Glutamatergic neuron (in vitro differentiated cells): ENCODE results near the gene CD164. TPM values are rescaled to one million over a fixed set of nuclear protein-coding genes. Genes with fewer than 3 reads are reported as not detected.

Experiments
- DNase-seq: peaks from one replicate; pipeline ENCODE4 v3.0.0; 2022
- H3K27ac Mint-ChIP-seq: one replicate; pipeline ENCODE4 v1.8.0; 2020; ENCODE audit warnings: mild to moderate bottlenecking, mixed read lengths, inconsistent platforms; ENCODE audit not compliant: unreplicated experiment
- H3K27me3 Mint-ChIP-seq: one replicate; pipeline ENCODE4 v1.8.0; 2020; ENCODE audit warnings: mild to moderate bottlenecking, moderate library complexity, mixed read lengths, inconsistent platforms; ENCODE audit not compliant: unreplicated experiment
- H3K36me3 Mint-ChIP-seq: one replicate; pipeline ENCODE4 v1.8.0; 2020; ENCODE audit warnings: mild to moderate bottlenecking, mixed read lengths, inconsistent platforms; ENCODE audit not compliant: unreplicated experiment
- H3K4me1 Mint-ChIP-seq: one replicate; pipeline ENCODE4 v1.8.0; 2020; ENCODE audit warnings: mild to moderate bottlenecking, low read depth, mixed read lengths, inconsistent platforms; ENCODE audit not compliant: unreplicated experiment
- H3K4me3 Mint-ChIP-seq: one replicate; pipeline ENCODE4 v1.8.0; 2020; ENCODE audit warnings: mild to moderate bottlenecking, mixed read lengths, inconsistent platforms; ENCODE audit not compliant: unreplicated experiment
- H3K9me3 Mint-ChIP-seq: one replicate; pipeline ENCODE4 v1.8.0; 2020; ENCODE audit warnings: mild to moderate bottlenecking, moderate library complexity, mixed read lengths, inconsistent platforms; ENCODE audit not compliant: unreplicated experiment
- total RNA-seq: library from RNA; stranded (reverse); fragmentation: NEBNext Ultra II Directional; extraction: Animal tissue kit (Norgen Biotek cat#: 25700); gene quantifications from one replicate; pipeline ENCODE4 v1.2.1, GENCODE V29; 2021; ENCODE audit not compliant: unreplicated experiment
- TF ChIP-seq, protein P1 (sequence below): fragments of 200-600 bp; sonication (generic); IDR thresholded peaks from one replicate; pipeline ENCODE4 v1.5.0; 2021; ENCODE audit not compliant: partially characterized antibody, unreplicated experiment

CD164 gene
- total RNA-seq, 1 donor from 2014 or later: 45.5 TPM

DNA sequence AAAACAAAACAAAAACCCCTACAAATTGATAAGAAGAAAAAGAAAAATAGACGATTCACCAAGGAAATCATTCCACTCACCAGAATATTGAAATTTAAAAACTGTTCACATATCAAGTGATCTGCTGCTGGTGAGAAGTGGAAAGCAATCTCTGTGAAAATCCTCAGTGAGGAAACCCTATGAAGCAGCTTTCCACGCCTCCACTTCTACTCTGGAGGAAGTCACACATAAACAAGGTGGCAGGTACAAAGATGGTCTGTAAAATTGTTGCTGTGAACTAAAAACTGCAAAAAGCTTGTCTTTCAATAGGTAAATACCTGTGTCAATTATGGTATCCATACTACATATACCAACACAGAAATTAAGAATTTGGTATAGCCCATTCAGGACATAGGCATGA is 18.5 kb downstream of the CD164 start:
- TF ChIP-seq, protein P1, sequence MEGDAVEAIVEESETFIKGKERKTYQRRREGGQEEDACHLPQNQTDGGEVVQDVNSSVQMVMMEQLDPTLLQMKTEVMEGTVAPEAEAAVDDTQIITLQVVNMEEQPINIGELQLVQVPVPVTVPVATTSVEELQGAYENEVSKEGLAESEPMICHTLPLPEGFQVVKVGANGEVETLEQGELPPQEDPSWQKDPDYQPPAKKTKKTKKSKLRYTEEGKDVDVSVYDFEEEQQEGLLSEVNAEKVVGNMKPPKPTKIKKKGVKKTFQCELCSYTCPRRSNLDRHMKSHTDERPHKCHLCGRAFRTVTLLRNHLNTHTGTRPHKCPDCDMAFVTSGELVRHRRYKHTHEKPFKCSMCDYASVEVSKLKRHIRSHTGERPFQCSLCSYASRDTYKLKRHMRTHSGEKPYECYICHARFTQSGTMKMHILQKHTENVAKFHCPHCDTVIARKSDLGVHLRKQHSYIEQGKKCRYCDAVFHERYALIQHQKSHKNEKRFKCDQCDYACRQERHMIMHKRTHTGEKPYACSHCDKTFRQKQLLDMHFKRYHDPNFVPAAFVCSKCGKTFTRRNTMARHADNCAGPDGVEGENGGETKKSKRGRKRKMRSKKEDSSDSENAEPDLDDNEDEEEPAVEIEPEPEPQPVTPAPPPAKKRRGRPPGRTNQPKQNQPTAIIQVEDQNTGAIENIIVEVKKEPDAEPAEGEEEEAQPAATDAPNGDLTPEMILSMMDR: no peak
- Mint-ChIP-seq H3K27me3 (peaks cover 2% of the 10 kb centered on the region), H3K4me1 (no peaks in the 10 kb centered on the region), H3K36me3 (peaks cover 14% of the 10 kb centered on the region), H3K4me3 (no peak overlapping the region), H3K27ac (no peak overlapping the region), H3K9me3 (peaks cover 5% of the 10 kb centered on the region)
- no peak for DNase-seq

DNA sequence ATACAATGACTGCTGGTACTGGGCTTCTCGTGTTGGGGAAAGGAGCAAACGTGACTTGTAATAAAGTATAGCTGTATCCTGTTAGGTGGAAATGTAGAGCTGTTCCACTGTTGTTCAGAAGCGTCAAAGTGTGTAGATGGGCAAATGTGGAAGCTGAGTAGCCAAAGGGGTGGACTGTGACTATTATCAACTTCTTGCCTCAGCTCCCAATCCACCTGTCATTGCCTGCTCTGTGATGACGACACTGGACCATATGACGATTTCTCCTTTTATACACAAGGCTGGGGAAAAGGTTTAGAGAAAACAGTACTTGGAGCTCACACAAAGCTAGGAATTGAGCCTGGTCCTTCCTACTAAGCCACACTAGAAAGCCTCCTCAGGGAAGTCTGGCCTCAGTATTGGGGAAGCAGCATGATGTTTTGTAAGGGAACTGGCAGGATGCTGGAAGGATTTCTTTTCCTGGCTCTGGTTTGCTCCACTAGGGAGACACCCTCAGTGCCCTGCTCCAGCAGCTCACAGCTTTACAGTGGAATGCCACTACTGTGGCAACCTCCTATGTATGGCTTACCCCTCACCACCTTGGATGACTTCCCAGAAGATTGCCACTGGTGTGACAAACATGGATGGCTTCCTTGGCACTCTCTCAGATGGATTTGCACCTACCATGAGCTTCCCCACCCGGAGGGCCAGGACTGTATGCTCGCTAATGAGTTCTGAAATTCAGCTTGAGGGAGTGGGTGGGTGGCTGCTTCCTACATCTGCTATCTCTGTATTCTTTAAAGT is 20.0 kb downstream of the CD164 start:
- DNase-seq: no peak
- Mint-ChIP-seq H3K9me3 (peaks cover 5% of the 10 kb centered on the region), H3K27me3 (peaks cover 2% of the 10 kb centered on the region), H3K4me1 (no peaks in the 10 kb centered on the region), H3K4me3 (no peak overlapping the region), H3K27ac (no peak overlapping the region), H3K36me3 (peaks cover 14% of the 10 kb centered on the region)
- TF ChIP-seq, protein P1: no peak

DNA sequence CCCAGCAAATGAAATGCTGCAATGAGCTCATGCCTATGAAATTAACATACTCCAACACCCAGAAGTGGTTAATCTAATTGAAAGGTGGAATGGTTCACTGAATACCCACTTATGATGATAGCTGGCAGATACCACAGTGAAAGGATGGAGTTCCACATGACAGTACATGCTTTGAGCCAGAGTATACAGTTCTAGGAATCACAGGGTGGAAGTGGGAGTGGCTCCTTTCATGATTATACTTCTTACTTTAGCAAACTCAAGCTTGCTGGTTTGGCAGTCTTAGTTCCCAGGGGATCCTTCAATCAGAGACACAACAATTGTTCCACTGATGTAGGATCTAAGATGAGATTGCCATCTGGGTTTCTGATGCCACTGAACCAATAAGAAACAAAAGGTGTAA is 21.5 kb downstream of the CD164 start:
- H3K4me3 Mint-ChIP-seq: no peak overlapping the region
- TF ChIP-seq, protein P1: no peak
- no peak for DNase-seq
- peaks cover 14% of the 10 kb centered on the region for H3K36me3 Mint-ChIP-seq
- peaks cover 2% of the 10 kb centered on the region for H3K27me3 Mint-ChIP-seq
- H3K9me3 Mint-ChIP-seq: peaks cover 5% of the 10 kb centered on the region
- H3K27ac Mint-ChIP-seq: no peak overlapping the region
- no peaks in the 10 kb centered on the region for H3K4me1 Mint-ChIP-seq

DNA sequence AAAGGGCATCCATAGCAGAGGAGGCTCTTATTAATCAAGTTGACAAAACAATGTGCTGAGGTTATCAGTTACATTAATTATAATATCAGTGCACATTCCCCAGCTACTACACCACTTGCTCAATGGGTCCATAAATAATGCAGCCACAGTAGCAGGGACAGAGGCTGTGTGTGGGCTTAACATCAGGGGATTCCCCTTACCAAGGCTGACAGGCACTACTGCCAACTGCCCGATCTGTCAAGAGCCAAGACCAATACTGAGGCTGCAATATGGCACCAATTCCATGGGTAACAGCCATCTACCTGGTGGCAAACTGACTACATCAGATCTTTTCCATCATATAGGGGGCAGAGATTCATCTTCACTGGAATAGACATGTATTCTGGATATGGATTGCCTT is 22.0 kb downstream of the CD164 start:
- Mint-ChIP-seq H3K9me3 (peaks cover 5% of the 10 kb centered on the region), H3K27ac (no peak overlapping the region), H3K4me1 (no peaks in the 10 kb centered on the region), H3K27me3 (peaks cover 2% of the 10 kb centered on the region), H3K4me3 (no peak overlapping the region), H3K36me3 (peaks cover 14% of the 10 kb centered on the region)
- TF ChIP-seq, protein P1: no peak
- DNase-seq: no peak

DNA sequence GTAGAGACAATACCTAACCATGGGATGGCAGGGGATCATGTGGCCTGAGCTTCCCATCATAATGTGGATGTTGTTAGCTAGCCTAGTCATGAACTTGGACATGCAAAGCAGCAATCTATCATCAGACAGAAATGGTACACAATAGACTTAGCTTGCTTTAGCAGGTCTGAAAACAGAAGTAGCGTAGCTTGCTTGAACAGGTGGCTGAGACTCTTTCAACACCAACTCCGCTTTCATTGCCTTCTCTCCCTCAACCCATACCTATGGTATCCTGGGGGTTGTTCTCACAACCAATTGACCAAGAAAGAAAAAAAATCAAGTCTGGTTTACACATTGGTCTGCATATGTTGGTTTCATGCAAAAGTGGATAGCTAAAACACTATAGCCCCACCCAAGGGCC is 23.0 kb downstream of the CD164 start:
- Mint-ChIP-seq H3K4me3 (no peak overlapping the region), H3K27ac (no peak overlapping the region), H3K36me3 (peaks cover 14% of the 10 kb centered on the region), H3K4me1 (no peaks in the 10 kb centered on the region), H3K27me3 (no peaks in the 10 kb centered on the region), H3K9me3 (peaks cover 3% of the 10 kb centered on the region)
- TF ChIP-seq, protein P1: no peak
- DNase-seq: no peak
